ENCODE data around the gene RGMA.
"Not testable (repeated sequence)": the region's sequence is repeated elsewhere in the genome, so short reads cannot be mapped to it uniquely, and the experiment has no call there.

RGMA gene

DNA sequence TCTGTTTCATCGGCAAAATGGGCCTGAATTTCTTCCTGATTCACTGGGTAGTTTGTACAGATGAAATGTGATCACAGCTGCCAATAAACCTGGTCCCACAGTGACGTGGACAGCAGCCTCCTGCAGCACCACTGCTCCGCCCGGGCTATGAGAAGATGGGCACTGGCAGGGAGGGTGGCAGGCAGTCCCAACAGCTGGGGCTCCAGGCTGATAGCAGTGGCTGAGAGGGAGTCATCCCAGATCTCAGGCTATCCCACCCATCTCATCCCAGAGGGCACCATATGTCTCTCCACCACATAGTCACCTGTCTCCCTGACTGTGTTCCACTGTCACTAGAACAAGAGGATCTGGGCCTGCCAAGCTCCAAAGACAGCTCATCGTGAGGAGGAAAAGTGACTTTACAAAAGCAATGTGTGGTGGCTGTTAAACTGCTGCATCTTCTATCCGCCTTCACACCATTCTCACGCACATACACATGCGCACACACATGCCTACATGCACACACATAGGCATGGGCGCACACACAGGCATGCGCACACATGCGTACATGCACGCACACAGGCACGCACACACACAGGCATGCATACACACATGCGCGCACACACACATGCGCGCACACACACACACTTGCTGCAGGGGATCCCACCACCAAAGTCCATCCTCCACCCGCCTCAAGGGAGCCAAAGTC lies 46.2 kb downstream of the RGMA start:
- TF ChIP-seq, protein P1, sequence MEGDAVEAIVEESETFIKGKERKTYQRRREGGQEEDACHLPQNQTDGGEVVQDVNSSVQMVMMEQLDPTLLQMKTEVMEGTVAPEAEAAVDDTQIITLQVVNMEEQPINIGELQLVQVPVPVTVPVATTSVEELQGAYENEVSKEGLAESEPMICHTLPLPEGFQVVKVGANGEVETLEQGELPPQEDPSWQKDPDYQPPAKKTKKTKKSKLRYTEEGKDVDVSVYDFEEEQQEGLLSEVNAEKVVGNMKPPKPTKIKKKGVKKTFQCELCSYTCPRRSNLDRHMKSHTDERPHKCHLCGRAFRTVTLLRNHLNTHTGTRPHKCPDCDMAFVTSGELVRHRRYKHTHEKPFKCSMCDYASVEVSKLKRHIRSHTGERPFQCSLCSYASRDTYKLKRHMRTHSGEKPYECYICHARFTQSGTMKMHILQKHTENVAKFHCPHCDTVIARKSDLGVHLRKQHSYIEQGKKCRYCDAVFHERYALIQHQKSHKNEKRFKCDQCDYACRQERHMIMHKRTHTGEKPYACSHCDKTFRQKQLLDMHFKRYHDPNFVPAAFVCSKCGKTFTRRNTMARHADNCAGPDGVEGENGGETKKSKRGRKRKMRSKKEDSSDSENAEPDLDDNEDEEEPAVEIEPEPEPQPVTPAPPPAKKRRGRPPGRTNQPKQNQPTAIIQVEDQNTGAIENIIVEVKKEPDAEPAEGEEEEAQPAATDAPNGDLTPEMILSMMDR (conservative IDR thresholded peaks at IDR 0.05) = no peak
- no peak overlapping the region for H3K27ac ChIP-seq

DNA sequence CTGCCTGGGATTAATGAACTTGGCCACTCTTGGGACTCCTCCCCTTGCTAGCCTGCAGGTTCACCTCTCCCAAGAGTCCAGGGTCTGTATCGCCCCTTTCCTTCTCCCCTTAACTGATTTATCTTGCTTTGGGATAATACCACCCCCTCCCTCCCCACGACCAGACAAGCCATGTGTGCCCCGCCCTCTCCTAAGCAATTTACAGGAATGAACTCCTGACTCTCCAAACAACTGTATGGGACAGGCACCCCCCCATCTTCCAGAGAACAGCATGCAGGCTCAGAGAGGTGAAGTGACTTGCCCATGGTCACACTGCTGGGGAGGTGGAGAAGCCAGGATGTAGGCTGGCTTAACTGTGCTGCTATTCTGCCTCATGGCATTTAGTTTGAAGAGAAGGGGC lies 46.8 kb downstream of the RGMA start:
- no peak overlapping the region for H3K27ac ChIP-seq
- TF ChIP-seq, protein P1 (conservative IDR thresholded peaks at IDR 0.05) = no peak
- no peak for TF ChIP-seq ZFX (IDR thresholded peaks at IDR 0.05)

DNA sequence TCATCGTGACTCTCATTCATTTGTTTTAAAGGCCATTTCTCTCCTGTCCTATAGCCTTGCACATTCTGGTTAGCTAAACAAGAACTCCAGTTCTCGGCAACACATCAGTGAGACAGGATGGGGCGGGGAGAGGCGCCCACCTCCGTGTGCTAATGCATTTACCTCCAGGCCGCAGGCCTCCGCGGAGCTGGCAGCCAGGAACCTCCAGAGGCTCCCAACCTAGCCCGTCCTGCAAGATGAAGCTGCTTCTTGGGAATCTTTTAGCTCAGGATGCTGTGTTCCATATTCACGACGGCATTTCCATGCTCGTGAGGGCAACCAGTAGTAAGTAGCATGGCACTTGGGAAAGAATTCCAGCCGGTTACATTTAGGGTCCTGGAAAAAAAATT lies 47.9 kb downstream of the RGMA start:
- no peak for TF ChIP-seq ZFX (IDR thresholded peaks at IDR 0.05)
- TF ChIP-seq, protein P1 (conservative IDR thresholded peaks at IDR 0.05) = no peak
- H3K27ac ChIP-seq = no peak overlapping the region

DNA sequence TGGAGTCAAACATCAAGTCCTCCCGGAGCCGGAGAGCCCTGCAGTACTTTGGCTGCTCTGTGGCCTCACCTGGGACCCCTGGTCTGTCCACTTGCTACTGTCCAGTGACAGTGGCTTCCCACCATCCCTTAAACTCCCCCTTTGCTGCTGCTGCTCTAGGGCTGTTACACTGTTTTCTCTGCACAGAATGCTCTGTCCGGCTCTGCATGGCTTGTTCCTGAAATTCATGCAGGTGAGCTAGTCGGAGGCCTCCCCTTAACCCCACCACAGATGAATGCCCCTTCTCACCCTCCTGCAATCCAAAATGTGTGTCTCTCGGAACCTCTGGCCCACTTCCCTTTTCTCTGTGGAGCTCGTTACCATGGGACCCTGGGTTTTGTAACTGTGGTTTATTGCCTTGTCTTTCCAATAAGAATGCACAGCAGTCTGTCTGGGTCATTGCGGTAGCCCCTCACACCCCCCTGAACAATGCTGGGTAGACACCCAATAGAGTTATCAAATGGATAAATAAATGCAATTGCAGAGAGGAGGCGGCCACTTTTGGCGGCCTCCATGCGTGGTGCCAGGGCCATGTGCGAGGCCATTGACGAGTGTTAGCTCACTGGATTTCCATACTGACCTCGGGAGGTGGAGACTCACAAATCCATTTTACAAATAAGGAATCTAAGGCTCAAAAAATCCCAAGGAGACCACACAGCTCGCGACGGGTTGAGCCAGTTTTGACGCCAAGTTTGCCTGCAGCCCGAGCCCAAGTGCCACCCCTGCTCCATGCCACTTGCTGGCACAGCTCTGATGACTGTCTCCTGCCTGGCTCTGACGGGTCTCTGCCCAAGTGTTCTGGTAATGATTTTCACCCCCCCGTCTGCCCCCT lies 48.5 kb downstream of the RGMA start:
- H3K27ac ChIP-seq = no peak overlapping the region
- no peak for TF ChIP-seq ZFX (IDR thresholded peaks at IDR 0.05)
- TF ChIP-seq, protein P1 (conservative IDR thresholded peaks at IDR 0.05) = no peak

DNA sequence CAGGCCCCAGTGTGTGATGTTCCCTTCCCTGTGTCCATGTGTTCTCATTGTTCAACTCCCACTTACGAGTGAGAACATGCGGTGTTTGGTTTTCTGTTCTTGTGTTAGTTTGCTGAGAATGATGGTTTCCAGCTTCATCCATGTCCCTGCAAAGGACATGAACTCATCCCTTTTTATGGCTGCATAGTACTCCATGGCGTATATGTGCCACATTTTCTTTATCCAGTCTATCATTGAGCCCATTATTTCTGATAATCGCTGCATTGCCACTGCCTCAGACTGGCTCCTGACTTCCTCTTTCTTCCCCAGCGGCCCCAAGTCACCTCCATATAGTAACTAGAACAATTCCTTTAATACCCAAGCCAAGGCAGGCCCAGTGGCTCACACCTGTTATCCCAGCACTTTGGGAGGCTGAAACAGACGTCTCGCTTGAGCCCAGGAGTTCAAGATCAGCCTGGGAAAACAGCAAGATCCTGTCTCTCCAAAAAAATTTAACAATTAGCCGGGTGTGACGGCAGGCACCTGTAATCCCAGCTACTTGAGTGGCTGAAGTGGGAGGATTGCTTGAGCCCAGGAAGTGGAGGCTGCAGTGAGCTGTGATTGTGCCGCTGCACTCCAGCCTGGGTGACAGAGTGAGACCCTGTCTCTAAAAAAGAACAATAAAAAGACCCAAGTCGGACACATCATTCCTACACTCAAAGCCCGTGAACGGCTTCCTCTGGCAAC lies 49.3 kb downstream of the RGMA start:
- not testable (repeated sequence) for H3K27ac ChIP-seq

DNA sequence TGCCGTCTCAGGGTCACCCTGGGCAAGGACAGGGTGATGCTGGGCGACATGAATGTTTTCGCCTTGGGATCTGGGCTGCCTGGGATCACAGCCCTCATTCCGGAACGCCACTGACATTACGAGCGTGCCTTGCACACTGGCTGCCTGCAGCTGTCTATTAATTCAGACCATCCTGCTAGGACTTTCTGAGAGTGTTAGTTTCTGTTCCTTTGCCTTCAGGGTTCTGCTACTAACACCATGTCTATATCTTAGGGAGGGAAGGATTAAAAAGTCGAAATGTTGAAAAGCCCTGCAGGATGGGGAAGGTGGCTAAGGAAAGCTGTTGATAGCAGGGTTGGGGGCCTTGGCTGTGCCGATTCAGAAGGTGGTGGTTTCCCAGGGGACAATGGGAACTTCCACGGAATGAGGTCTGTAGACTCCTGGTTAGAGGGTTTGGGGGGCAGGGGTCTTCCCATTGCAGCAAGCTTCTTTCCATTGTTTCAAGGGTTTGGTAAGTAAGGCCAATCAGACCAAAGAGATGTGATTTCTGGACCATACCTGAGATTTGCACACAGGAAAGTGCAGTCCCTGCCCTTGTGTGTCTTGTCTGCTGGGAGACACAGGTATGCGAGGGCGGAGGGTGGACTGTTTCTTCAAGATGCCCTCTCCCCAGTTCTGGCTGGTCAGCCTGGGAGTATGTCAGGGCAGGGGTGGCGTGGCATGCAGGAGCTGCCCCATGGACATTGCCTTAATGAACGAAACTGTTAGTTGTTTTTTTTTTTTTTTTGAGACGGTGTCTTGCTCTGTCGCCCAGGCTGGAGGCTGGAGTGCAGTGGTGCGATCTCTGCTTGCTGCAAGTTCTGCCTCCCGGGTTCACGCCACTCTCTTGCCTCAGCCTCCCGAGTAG lies 50.9 kb downstream of the RGMA start:
- TF ChIP-seq, protein P1 (conservative IDR thresholded peaks at IDR 0.05) = no peak
- no peak for TF ChIP-seq ZFX (IDR thresholded peaks at IDR 0.05)
- no peak overlapping the region for H3K27ac ChIP-seq

All from C4-2B (cell line).